HS-5 (cell line): ENCODE measurements around the gene TLR2.

Experiments used
- DNase-seq: peaks from one replicate; pipeline ENCODE4 v3.0.0-alpha.2; 2012; ENCODE audit warnings: low read depth

Gene TLR2

GRCh38 chr4:153733751-153734448 is 49.8 kb downstream of the TLR2 start:
- DNase-seq = no peak

- no peak for DNase-seq
Observed at GRCh38 chr4:153735906-153736461, 51.9 kb downstream of the TLR2 start.

- no peak for DNase-seq
Observed at GRCh38 chr4:153741541-153741940, 57.5 kb downstream of the TLR2 start.

- no peak for DNase-seq
Observed at GRCh38 chr4:153745651-153746050, 61.6 kb downstream of the TLR2 start.

- no peak for DNase-seq
Observed at GRCh38 chr4:153747406-153747955, 63.4 kb downstream of the TLR2 start.

- peak; percentile 38 for DNase-seq
Observed at GRCh38 chr4:153748378-153748777, 64.3 kb downstream of the TLR2 start.

- DNase-seq = peak; percentile 46
Observed at GRCh38 chr4:153750197-153750817, 66.2 kb downstream of the TLR2 start.

- DNase-seq = no peak
Observed at GRCh38 chr4:153755186-153755585, 71.1 kb downstream of the TLR2 start.
